Measurements from ENCODE around the gene TEX22. TPM values are rescaled to one million over a fixed set of nuclear protein-coding genes. Genes with fewer than 3 reads are reported as not detected.

TEX22 gene
- total and polyA plus RNA-seq, 2 experiments from 2014 or later, result 0.21 TPM

DNA sequence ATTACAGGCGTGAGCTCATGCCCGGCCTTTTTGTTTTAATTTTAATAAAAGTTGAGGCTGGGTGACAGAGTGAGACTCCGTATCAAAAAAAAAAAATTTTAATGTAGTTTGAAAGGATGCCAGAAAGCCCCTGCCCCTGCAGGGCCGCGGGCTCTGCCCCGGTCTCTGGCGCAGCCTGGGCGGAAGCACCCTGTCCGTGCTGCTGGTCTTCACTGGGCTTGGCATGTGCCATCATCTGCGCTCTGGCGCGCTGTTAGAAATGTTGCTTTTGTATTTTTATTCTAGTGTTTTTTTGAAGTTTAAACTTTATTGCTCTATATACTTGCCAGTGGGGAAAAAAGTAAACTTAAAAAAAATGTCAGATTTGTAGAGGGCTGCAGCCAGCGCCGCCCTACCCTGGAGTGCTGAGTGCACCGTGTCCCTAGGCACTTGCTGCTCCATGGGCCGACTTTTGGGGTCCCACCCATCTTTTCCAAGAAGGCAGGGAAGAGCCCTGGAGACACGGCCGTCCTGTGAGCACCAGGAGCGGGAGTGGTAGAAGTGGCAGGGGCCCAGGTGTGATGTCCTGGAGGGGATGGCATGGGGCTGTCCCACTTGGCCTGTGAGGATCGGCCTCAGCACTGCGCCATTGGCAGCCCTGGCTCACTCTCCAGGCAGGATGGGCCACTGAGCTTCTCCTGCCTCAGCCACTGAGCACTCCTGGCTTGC, 25.3 kb downstream of the TEX22 start:
- Histone ChIP-seq H3K36me3 (ENCODE audit: insufficient read depth) (no peaks in the 10 kb centered on the region), H3K9me2 (ENCODE audit: insufficient read depth) (no peaks in the 10 kb centered on the region), H4K20me1 (replicated peaks; ENCODE audit: insufficient read depth) (peaks cover 55% of the 10 kb centered on the region), H3K27me3 (ENCODE audit: insufficient read depth) (no peaks in the 10 kb centered on the region), H3K79me2 (replicated peaks; ENCODE audit: insufficient read depth) (peaks cover 87% of the 10 kb centered on the region), H3K4me1 (ENCODE audit: insufficient read depth) (peaks cover 16% of the 10 kb centered on the region), H2AFZ (no peak overlapping the region), H3K4me3 (no peak overlapping the region), H3K4me2 (no peak overlapping the region), H3F3A (replicated peaks; ENCODE audit: low read depth) (no peaks in the 10 kb centered on the region), H3K27ac (ENCODE audit: low read depth) (no peak overlapping the region)
- DNase-seq (ENCODE audit: low spot score), result no peak
- H3K36me3 Mint-ChIP-seq (ENCODE audit: low read depth), result peaks cover 35% of the 10 kb centered on the region
- H3K27ac Mint-ChIP-seq, result no peak overlapping the region
- TF ChIP-seq CTCF (conservative IDR thresholded peaks at IDR 0.05; ENCODE audit: low read depth in 2 of 2) (no peak), ETS1 (IDR thresholded peaks at IDR 0.05) (no peak), JUNB (IDR thresholded peaks at IDR 0.05; ENCODE audit: unreplicated experiment) (no peak), CREB1 (CRISPR knock-in tag; IDR thresholded peaks at IDR 0.05; ENCODE audit: low read depth) (no peak), ZNF331 (CRISPR knock-in tag; IDR thresholded peaks at IDR 0.05; ENCODE audit: low read depth) (no peak)
- ATAC-seq, result no peak
- no peaks in the 10 kb centered on the region; the same call in 2 of the 3 replicates for H3K9me3 Mint-ChIP-seq
- H3K4me3 Mint-ChIP-seq, result no peak overlapping the region; the same call in 2 of the 3 replicates
- H3K4me1 Mint-ChIP-seq, result peaks cover 14% of the 10 kb centered on the region
- H3K27me3 Mint-ChIP-seq (ENCODE audit: insufficient read depth, low read depth, poor library complexity), result peaks cover 14% of the 10 kb centered on the region

DNA sequence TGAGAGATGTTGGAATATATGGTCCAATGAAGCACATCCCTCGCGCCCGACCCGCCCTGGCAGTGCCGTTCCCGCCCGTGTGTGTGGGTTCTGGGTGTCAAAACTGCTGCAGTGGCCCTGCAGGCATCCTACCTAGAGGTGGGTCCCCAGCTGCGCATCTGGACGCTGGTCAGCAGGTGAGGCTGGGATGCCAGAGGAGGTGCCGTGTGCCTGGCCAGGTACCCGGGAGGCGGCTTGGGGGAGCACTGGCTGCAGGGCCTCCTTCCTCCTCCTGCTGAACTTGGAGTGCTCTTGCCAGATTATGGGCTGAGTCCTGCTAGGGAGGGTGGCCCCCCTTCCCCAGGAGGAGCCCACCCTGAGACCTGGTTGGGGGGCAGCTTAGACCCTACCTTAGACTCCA, 26.5 kb downstream of the TEX22 start:
- peaks cover 9% of the 10 kb centered on the region for H3K27me3 Mint-ChIP-seq (ENCODE audit: insufficient read depth, low read depth, poor library complexity)
- no peak overlapping the region for H3K4me3 Mint-ChIP-seq
- H3K4me1 Mint-ChIP-seq, result peaks cover 11% of the 10 kb centered on the region
- H3K9me2 ChIP-seq (ENCODE audit: insufficient read depth), result no peaks in the 10 kb centered on the region
- no peak for DNase-seq (ENCODE audit: low spot score)
- ATAC-seq, result no peak
- H3K36me3 Mint-ChIP-seq (ENCODE audit: low read depth), result peaks cover 41% of the 10 kb centered on the region
- H3K4me3 ChIP-seq, result no peak overlapping the region
- peaks cover 61% of the 10 kb centered on the region for H4K20me1 ChIP-seq (replicated peaks; ENCODE audit: insufficient read depth)
- TF ChIP-seq ZNF114 (CRISPR knock-in tag; IDR thresholded peaks at IDR 0.05) (no peak), EZH2phosphoT487 (IDR thresholded peaks at IDR 0.05; ENCODE audit: unreplicated experiment) (no peak), ETS1 (IDR thresholded peaks at IDR 0.05) (no peak), EZH2 (IDR thresholded peaks at IDR 0.05; ENCODE audit: low read depth, unreplicated experiment) (no peak), POLR2AphosphoS5 (IDR thresholded peaks at IDR 0.05; ENCODE audit: low read depth) (no peak), STAT1 (IDR thresholded peaks at IDR 0.05; ENCODE audit: unreplicated experiment) (no peak)
- TF ChIP-seq, protein P1, sequence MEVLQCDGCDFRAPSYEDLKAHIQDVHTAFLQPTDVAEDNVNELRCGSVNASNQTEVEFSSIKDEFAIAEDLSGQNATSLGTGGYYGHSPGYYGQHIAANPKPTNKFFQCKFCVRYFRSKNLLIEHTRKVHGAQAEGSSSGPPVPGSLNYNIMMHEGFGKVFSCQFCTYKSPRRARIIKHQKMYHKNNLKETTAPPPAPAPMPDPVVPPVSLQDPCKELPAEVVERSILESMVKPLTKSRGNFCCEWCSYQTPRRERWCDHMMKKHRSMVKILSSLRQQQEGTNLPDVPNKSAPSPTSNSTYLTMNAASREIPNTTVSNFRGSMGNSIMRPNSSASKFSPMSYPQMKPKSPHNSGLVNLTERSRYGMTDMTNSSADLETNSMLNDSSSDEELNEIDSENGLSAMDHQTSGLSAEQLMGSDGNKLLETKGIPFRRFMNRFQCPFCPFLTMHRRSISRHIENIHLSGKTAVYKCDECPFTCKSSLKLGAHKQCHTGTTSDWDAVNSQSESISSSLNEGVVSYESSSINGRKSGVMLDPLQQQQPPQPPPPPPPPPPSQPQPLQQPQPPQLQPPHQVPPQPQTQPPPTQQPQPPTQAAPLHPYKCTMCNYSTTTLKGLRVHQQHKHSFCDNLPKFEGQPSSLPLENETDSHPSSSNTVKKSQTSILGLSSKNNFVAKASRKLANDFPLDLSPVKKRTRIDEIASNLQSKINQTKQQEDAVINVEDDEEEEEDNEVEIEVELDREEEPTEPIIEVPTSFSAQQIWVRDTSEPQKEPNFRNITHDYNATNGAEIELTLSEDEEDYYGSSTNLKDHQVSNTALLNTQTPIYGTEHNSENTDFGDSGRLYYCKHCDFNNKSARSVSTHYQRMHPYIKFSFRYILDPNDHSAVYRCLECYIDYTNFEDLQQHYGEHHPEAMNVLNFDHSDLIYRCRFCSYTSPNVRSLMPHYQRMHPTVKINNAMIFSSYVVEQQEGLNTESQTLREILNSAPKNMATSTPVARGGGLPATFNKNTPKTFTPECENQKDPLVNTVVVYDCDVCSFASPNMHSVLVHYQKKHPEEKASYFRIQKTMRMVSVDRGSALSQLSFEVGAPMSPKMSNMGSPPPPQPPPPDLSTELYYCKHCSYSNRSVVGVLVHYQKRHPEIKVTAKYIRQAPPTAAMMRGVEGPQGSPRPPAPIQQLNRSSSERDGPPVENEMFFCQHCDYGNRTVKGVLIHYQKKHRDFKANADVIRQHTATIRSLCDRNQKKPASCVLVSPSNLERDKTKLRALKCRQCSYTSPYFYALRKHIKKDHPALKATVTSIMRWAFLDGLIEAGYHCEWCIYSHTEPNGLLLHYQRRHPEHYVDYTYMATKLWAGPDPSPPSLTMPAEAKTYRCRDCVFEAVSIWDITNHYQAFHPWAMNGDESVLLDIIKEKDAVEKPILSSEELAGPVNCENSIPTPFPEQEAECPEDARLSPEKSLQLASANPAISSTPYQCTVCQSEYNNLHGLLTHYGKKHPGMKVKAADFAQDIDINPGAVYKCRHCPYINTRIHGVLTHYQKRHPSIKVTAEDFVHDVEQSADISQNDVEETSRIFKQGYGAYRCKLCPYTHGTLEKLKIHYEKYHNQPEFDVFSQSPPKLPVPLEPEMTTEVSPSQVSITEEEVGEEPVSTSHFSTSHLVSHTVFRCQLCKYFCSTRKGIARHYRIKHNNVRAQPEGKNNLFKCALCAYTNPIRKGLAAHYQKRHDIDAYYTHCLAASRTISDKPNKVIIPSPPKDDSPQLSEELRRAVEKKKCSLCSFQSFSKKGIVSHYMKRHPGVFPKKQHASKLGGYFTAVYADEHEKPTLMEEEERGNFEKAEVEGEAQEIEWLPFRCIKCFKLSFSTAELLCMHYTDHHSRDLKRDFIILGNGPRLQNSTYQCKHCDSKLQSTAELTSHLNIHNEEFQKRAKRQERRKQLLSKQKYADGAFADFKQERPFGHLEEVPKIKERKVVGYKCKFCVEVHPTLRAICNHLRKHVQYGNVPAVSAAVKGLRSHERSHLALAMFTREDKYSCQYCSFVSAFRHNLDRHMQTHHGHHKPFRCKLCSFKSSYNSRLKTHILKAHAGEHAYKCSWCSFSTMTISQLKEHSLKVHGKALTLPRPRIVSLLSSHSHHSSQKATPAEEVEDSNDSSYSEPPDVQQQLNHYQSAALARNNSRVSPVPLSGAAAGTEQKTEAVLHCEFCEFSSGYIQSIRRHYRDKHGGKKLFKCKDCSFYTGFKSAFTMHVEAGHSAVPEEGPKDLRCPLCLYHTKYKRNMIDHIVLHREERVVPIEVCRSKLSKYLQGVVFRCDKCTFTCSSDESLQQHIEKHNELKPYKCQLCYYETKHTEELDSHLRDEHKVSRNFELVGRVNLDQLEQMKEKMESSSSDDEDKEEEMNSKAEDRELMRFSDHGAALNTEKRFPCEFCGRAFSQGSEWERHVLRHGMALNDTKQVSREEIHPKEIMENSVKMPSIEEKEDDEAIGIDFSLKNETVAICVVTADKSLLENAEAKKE (CRISPR knock-in tag; IDR thresholded peaks at IDR 0.05), result no peak
- H3K27ac ChIP-seq (ENCODE audit: low read depth), result no peak overlapping the region
- H3K79me2 ChIP-seq (replicated peaks; ENCODE audit: insufficient read depth), result peaks cover 94% of the 10 kb centered on the region
- peaks cover 11% of the 10 kb centered on the region for H3K4me1 ChIP-seq (ENCODE audit: insufficient read depth)
- no peak overlapping the region for H3K27ac Mint-ChIP-seq
- no peak overlapping the region for H3K4me2 ChIP-seq
- H3F3A ChIP-seq (replicated peaks; ENCODE audit: low read depth), result no peaks in the 10 kb centered on the region
- H2AFZ ChIP-seq, result no peak overlapping the region
- no peaks in the 10 kb centered on the region for H3K27me3 ChIP-seq (ENCODE audit: insufficient read depth)
- H3K9me3 Mint-ChIP-seq, result no peaks in the 10 kb centered on the region; the same call in 2 of the 3 replicates
- H3K36me3 ChIP-seq (ENCODE audit: insufficient read depth), result no peaks in the 10 kb centered on the region
